Suprapubic skin (tissue), 3 donors: ENCODE data around the gene ABCG4.

Experiments used
- CTCF ChIP-seq, 2 donors: fragments of 200-600 bp in 1 of 2; fragments of 450-650 bp in 1 of 2; sonication (generic) in 1 of 2; IDR thresholded peaks; one replicate each; pipeline ENCODE4 v1.5.1; 2016 to 2019; ENCODE audit warnings: antibody characterized with exemption in 2 of 2, mild to moderate bottlenecking in 1 of 2, moderate library complexity in 1 of 2
- EP300 ChIP-seq: sonication (generic); formaldehyde crosslinking; IDR thresholded peaks from one replicate; pipeline ENCODE4 v1.6.1; 2017; ENCODE audit warnings: antibody characterized with exemption

GRCh38 chr11:119125821-119126220 is 23.0 kb upstream of the ABCG4 start:
- TF ChIP-seq CTCF (IDR thresholded peaks at IDR 0.05) (no peak), EP300 (no peak)
